DLD1 (cell line): ENCODE results near the gene SEC14L3.

ENCODE experiments used
- in situ Hi-C: cut with HindIII; loops from 2 replicates; pipeline ENCODE4 v1.10.0; 2017; ENCODE audit warnings: low sequenced_read_pairs

Gene SEC14L3

DNA sequence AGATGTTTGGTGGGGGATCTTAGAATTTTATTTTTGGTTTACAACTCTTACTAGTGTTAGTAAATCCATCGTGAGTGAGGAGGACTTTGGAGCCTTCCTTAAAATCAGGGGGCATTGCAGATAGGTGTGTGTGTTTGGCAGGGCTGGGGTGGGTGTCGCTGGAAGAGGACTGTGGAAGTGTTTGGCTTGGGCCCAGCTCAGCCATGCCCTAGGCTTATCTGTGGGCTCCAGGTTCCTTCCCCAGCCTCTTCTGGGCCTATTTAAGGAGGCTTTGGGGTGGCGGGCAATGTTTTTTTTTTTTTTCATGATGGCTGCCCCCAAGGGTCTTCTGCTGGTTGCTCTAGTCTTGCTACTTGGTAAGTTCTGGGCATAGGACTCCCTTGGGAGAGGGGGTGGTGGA lies 24.2 kb downstream of the SEC14L3 start:
- in situ Hi-C loops: no loop called here

DNA sequence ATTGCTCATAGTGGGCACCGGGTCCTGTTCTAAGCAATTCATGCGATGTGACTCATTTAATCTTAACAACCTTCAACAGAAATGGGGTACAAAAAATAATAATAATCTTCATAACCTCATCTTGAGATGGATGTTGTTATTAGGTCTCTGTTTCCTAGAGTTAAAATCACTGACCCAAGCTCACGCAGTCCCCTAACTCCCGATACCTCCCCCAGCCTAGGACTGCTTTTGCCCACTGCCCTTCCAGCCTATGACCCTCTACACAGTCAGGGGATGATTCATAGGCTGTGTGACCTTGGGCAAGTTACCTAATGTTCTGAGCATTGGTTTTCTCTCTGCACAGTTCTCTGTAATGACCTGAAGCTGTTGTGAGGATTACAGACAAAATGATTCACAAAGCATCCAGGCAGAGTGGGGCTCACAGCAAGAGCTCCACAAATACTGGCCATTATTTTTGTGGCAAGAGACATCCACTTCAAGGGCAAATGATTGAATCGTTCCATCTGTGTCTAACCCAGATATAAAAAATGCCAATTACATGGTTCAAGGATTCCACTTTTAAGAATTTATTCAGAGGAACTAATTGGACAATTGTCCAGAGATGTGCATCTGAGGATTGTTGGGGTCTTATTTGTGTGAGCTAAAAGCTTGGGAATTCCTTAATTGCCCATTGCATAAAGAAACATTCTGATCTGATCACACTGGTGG lies 26.2 kb downstream of the SEC14L3 start:
- in situ Hi-C loops: no loop called here

DNA sequence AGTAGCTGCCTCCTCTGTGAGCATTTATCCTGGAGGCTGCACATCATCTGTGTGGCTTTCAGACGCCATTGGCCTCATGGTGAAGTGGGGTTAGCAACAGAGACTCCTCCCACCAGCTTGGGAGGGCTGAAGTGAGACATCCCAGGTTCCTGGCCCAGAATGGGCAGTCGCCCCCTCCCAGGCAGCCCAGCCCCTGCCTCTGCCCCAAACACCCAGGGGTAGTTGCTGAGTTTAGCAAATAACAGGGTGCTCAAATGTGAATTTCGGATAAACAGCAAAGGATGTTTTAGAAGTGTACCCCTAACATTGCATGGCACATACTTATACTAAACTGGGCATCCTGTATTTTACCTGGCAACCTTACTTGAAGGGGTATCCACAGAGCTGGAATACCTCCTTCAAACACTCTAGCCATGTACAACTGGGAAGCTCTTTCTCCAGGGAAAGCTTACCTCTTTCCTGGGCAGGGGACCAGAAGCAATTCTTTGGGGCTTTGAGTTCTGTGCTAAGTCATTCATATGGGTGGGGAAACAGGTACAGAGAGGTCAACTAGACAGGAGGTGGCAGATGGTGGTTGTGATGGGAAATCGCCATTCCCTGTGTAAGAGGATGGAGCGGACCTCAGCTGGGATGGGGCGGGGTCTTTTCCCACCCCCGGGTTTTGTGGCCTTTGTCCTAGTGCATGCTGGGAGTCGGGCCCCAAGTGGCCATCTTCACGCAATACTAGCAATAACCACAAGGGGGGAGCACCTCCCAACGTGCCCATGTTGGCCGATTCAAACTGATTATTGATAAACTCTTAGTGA lies 27.0 kb downstream of the SEC14L3 start:
- in situ Hi-C loops: no loop called here

DNA sequence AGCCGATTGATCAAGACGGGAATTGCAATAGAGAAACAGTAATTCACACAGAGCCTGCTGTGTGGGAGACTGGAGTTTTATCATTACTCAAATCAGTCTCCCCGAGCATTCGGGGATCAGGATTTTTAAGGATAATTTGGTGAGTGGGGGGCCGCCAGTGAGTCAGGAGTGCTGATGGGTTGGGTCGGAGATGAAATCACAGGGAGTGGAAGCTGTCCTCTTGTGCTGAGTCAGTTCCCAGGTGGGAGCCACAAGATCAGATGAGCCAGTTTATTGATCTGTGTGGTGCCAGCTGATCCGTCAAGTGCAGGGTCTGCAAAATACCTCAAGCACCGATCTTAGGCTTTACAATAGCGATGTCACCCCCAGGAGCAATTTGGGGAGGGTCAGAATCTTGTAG lies 30.7 kb downstream of the SEC14L3 start:
- in situ Hi-C loops: no loop called here

DNA sequence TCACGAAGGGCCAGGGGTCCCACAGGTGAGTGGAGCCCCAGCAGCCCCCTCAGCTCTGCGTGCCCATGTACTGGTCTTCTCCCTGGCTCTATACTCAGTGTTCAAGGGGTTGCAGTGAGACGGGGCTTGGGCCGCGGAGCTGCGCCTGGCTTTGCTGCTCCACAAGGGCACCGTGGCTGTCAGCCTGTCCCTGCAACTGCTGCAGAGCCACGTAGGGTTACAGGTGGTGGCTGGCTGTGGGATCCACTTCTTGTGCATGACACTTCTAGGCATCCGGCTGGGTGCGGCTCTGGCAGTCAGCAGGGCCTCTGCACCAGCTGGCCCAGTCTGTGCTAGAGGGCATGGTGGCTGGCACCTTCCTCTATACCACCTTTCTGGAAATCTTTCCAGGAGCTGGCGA lies 32.0 kb downstream of the SEC14L3 start:
- in situ Hi-C loops: no loop called here

DNA sequence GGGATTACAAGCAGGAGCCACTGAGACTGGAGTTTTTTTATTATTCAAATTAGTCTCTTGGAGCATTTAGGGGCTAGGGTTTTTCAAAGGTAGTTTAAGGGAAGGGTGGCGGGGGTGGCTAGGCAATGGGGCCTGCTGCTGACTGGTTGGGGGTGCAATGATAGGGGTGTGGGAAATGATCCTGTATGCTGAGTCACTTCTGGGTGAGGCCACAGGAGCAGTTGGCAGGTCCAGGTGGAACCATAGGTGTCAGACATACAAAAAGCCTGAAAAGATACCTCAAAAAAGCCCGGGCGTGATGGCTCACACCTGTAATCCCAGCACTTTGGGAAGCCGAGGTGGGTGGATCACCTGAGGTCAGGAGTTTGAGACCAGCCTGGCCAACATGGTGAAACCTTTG lies 32.6 kb downstream of the SEC14L3 start:
- in situ Hi-C loops: no loop called here

DNA sequence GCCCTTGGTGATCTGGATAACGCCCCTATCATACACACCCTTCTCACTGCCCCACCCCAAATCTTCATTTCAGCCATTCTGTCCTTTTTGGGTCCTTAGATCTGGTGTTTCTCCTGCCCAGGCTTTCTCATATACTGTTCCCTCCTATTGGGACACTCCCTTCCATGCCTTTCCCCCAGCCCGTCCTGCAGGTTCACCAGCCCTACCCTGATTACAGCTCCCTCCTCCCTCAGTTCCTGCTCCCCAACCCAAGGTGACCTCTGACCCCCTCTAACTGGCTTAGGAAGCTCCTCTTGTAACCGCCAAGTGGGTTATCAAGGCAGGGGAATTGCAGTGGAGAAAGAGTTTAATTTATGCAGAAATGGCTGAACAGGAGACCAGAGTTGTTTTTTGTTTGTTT lies 33.3 kb downstream of the SEC14L3 start:
- in situ Hi-C loops: no loop called here

DNA sequence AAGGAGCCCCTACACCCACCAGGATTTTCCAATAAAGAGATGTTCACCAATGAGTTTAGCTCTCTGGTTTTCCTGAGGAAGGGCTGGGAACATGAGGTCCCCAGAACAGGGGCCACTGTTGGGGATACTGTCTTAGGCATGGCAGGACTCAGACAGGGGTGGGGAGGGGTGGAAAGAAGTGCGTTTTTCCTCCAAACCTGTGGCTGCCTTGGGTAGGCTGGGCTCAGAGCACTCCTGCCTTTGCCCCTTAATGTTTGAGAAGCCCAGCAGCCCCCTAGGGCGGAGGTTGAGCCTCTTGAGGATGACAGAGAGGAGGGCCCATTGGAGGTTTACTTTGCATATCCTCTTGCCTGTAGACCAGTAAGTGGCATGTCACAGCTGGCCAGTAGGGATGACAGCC lies 35.6 kb downstream of the SEC14L3 start:
- in situ Hi-C loops: no loop called here

DNA sequence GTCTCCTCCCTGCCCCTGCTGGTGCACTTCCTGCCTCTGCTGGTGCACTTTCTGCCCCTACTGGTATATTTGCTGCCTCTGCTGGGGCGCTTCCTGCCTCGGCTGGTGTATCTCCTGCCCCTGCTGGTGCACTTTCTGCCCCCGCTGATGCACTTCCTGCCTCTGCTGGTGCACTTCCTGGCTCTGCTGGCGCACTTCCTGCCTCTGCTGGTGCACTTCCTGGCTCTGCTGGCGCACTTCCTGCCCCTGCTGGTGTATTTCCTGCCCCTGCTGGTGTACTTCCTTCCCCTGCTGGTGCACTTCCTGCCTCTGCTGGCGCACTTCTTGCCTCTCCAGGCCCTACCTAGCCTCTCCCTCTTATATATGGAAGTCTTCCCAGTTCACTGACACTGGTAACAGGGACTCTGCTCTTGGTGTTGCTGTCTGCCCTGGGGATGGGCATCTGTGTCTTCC lies 36.1 kb downstream of the SEC14L3 start:
- in situ Hi-C loops: no loop called here

DNA sequence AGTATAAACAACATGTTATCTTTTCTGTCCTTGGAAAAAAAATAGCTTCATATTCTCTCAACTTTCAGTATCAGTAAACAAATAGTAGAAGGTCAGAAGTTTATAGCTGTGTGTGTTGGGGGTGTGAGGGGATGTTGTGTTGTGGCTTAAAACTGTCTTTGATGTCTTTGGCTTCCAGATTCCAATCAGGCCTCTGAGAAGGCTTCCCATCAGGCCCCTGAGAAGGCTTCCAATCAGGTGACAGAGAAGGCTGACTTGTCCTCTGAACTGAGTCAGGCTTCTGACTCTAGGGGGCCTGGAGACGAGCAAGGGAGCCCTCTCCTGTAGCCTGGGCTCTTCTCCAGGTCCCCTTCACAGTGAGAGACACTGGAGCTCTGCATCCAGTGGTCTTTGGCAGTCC lies 37.0 kb downstream of the SEC14L3 start:
- in situ Hi-C loops: no loop called here

DNA sequence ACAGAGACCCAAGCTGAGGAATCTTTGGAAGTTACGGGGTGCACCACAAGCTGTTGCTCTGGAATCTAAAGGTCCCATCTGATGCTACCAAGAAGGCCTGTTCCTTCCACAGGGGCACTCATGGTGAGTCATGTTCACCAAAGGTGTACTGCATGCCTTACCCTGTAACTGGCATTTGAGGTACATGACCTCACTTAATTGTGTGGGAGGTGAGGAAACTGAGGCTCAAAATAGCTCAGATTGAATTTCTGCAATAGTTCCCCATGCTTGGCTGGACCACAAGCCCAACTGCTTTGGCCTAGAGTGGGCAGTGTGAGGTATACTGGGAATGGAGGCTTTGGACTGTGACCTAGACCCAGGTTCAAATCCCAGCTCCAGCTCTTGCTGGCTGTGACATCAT lies 38.0 kb downstream of the SEC14L3 start:
- in situ Hi-C loops: no loop called here

DNA sequence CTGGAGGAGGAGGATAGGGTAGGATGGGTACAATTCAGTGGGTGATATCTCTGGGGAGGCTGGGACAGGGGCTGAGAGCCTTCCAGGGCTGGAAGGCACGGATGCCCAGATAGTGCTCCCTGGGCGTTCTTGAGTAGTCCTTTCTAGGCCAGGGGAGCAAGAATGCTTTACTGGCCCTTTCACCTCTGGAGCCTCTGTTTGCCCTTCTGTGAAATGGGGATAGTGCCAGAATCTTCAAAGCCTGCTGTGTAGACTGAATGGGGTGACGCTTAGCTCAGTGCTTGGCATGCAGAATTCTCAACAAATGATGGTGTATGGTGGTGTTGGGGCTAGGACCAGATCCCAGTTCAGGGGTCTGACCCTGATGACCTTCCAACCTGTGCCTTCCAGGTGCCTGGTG lies 38.6 kb downstream of the SEC14L3 start:
- in situ Hi-C loops: no loop called here

DNA sequence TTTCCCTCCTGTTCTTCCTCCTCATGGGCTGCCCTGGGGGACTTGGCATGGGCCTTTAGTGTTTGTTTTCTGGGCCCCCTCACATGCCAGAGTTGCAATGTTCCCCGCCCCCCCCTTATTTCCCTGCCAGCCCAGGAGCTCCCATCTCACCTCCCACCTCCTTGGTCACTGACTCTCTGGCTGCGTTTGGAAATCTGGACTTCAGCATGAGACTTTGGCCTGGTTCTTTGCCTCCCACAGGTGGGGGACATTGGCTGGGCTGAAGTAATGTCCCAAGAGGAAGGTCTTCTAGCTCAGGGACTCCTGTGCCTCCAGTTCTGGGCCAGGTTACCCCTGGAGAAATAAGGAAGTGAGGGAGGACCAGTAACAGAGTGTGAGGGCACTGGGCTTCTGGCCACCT lies 39.3 kb downstream of the SEC14L3 start:
- in situ Hi-C loops: no loop called here

DNA sequence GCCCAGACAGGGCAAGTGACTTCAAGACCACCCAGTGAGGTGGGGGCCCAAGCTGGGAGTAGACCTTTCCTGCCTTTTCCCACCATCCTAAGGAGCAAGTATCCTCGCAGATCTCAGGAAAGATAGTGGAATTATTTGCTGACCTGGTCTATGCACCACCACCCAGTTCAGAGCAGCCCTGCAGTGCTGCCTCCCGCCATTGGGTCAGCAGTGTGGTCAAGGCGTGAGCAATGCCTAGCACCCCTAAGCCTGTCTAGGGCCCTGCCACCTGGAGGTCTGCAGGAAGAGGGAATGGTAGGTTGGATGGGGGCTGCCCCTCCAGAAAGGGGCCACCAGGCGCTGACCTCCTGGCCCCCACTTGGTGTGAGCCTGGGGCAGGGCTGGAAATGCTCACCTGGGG lies 39.7 kb downstream of the SEC14L3 start:
- in situ Hi-C loops: no loop called here

DNA sequence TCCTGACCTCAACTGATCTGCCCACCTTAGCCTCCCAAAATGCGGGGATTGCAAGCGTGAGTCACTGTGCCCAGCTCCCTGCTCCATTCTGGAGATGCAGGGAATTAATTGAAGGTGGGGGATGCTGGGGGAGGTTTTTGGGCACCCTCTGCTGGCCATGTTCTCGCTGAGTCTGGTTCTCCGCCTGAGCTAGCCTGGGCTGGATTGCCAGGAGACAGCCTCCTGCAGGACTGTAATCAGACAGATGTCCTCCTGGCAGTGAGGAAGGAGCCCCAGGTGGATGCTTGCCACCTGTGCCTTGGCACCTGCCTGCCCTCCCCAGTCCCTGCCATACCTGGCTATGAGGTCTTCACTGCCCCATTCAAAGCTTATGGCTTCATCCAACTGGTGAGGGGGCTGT lies 40.9 kb downstream of the SEC14L3 start:
- in situ Hi-C loops: no loop called here

DNA sequence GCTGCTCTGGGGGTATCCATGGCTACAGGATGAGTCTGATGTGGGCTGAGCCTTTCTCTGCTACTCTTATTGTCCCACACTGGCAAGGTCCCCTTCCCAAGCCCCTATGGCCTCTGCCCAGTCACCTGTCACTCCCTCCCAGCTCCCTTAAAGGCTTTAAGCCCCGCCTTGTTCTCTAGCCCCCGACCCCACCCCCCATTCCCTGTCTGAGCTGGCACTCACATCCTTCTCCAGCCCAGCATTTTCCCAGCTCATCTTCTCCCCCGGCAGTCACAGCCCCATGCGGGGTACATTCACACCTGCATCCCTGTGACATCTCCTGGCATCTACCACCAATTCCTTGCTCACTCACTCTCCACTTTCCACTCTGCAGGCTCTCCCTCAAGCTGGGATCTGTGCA lies 41.9 kb downstream of the SEC14L3 start:
- in situ Hi-C loops: loop anchor here (5.0 kb wide), 1 partner anchor 82 kb away; no protein-coding TSS in a partner anchor

DNA sequence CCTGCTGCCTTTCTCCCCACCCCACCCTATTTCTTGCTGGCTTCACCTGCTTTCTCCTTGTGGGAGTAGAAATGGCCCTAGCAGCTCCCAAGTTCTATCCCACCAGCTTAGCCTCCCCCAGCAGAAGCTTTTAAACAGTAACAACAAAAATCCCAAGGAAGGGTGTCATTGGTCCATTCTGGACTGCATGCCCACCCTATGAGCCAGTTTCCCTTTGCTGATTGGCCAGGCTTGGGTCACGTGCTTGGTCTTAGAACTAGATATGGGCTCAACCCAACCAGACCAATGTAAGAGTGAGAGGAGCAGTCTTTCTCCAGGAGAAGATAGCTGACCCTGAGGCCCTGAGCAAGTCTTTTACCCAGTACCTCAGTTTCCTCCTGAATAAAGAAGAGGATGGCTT lies 43.9 kb downstream of the SEC14L3 start:
- in situ Hi-C loops: loop anchor here (5.0 kb wide), 1 partner anchor 84 kb away; no protein-coding TSS in a partner anchor

DNA sequence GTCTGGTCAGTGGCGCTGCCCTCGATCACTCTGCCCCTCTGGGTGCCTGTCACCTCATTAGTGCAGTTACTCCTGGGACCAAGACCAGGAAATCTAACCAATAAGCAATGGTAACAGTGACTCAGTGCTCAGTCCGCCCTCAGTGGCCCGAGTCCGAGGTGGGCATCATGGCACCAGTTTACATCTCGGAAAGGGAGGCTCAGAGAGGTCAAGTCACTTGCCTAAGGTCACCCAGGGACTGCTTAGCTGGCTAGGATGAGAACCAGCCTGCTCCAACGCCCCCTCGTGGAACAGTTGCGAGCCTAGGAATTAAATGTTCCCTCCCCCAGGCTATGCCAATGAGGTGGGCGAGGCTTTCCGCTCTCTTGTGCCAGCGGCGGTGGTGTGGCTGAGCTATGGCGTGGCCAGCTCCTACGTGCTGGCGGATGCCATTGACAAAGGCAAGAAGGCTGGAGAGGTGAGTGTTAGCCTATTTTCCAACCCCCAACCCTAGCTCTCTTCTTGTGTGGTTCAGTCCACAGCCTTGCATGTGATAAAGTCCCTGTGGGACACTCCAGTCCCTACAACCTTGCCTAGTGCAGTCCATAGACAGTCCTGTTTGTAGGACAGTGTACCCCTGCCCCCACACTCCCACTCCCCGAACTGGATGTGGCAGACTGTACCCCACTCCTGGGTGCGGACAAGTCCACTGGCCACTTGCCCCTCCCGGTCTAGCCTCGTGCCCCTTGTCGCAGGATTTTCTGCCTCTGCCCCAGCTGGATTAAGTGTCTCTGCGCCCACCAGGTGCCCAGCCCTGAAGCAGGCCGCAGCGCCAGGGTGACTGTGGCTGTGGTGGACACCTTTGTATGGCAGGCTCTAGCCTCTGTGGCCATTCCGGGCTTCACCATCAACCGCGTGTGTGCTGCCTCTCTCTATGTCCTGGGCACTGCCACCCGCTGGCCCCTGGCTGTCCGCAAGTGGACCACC lies 45.1 kb downstream of the SEC14L3 start:
- in situ Hi-C loops: loop anchor here (5.0 kb wide), 1 partner anchor 86 kb away; no protein-coding TSS in a partner anchor

DNA sequence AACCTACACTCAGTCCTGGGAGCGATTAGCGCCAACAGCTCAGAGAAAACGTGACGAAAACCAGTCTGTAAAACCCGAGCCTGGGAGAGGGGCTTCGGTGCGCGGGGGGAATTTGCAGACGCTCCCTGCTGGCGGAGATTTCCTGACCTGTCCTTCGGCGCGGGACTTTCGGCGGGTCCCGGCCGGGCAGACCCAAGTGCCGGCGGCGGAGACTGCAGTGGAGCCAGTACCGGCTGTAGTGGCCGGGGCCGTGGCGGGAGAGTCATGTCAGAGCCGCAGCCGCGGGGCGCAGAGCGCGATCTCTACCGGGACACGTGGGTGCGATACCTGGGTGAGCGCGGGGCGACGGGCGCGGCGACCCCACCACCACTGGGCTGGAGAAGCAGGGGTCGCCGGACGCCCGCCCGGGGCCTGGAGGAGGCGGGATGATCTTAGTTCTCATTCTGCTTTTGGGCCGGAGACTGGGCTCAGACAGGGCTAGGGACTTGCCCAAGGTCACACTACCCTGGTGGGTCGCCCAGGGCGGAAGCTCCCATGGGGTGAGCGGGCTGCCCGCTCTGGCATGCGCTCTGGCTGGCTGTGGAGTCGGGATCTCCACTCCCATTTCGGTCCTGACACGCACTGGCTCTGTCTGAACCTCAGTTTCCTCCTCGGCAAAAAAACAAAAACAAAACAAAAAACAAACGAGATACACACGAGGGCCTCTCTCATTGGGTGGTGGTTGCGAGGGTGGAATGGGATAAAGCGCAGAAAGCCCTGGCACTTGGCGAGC lies 46.0 kb downstream of the SEC14L3 start, which contains the start of gene MTFP1:
Gene MTFP1 (plus strand): TSS at position 153 of the 772 bp plus-strand sequence. CDS start 112 bp downstream, at position 265.
- in situ Hi-C loops: loop anchor here (5.0 kb wide), 1 partner anchor 86 kb away; no protein-coding TSS in a partner anchor

DNA sequence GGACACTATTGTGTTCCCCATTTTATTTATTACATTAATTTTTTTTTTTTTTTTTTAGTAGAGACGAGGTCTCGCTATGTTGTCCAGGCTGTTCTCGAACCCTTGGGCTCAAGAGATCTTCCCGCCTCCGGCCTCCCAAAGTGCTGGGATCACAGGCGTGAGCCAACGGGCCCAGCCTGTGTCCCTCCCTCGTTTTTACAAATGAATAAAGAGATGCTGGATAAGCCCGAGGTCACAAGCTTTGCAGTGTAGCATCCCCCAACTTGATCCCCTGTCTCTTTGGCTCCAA lies 46.5 kb downstream of the SEC14L3 start:
- in situ Hi-C loops: loop anchor here (5.0 kb wide), 1 partner anchor 87 kb away; no protein-coding TSS in a partner anchor
